Cerebellar cortex (tissue), 1 donor: ENCODE data around the gene ZC3H4.
"Not testable (repeated sequence)": the region's sequence is repeated elsewhere in the genome, so short reads cannot be mapped to it uniquely, and the experiment has no call there.

ENCODE experiments used
- DNase-seq: peaks from one replicate; pipeline ENCODE4 v3.0.0-alpha.2; 2015; ENCODE audit warnings: low spot score

ZC3H4 gene

GRCh38 chr19:47084879-47085439 is 28.6 kb downstream of the ZC3H4 start:
- DNase-seq = no peak

GRCh38 chr19:47082493-47082892 is 31.1 kb downstream of the ZC3H4 start:
- DNase-seq = no peak

- DNase-seq = no peak
These were observed 32.5 kb downstream of the ZC3H4 start for GRCh38 chr19:47081095-47081494.

GRCh38 chr19:47078351-47078750 is 35.2 kb downstream of the ZC3H4 start:
- DNase-seq = not testable (repeated sequence)

- DNase-seq = peak; percentile 73
These were observed 37.6 kb downstream of the ZC3H4 start for GRCh38 chr19:47075941-47076340.

GRCh38 chr19:47075179-47075810 is 38.3 kb downstream of the ZC3H4 start:
- no peak for DNase-seq

- DNase-seq = no peak
These were observed 39.0 kb downstream of the ZC3H4 start for GRCh38 chr19:47074621-47075020.

- DNase-seq = no peak
These were observed 40.0 kb downstream of the ZC3H4 start for GRCh38 chr19:47073574-47073973.

- DNase-seq = no peak
These were observed 41.3 kb downstream of the ZC3H4 start for GRCh38 chr19:47072323-47072722.

- DNase-seq = no peak
These were observed 41.8 kb downstream of the ZC3H4 start for GRCh38 chr19:47071731-47072130.

- DNase-seq = no peak
These were observed 42.8 kb downstream of the ZC3H4 start for GRCh38 chr19:47070756-47071155.

GRCh38 chr19:47069795-47070194 is 43.8 kb downstream of the ZC3H4 start:
- DNase-seq = no peak

- no peak for DNase-seq
These were observed 44.6 kb downstream of the ZC3H4 start for GRCh38 chr19:47068876-47069406.

- DNase-seq = no peak
These were observed 45.3 kb downstream of the ZC3H4 start for GRCh38 chr19:47068246-47068645.

- DNase-seq = no peak
These were observed 46.2 kb downstream of the ZC3H4 start for GRCh38 chr19:47067215-47067847.

GRCh38 chr19:47066376-47067214 is 47.0 kb downstream of the ZC3H4 start:
- no peak for DNase-seq

GRCh38 chr19:47065242-47065641 is 48.3 kb downstream of the ZC3H4 start:
- no peak for DNase-seq

- DNase-seq = no peak
These were observed 49.7 kb downstream of the ZC3H4 start for GRCh38 chr19:47063874-47064273.

- no peak for DNase-seq
These were observed 55.0 kb downstream of the ZC3H4 start for GRCh38 chr19:47058621-47059022.

- DNase-seq = no peak
These were observed 56.2 kb downstream of the ZC3H4 start for GRCh38 chr19:47057328-47057727.

GRCh38 chr19:47056411-47056810 is 57.2 kb downstream of the ZC3H4 start:
- no peak for DNase-seq

GRCh38 chr19:47050562-47050961 is 63.0 kb downstream of the ZC3H4 start:
- DNase-seq = not testable (repeated sequence)
